GM19463 (cell line): ENCODE measurements around the gene LRRC26.

ENCODE experiments used
- ATAC-seq: cut with Tn5 transposase; IDR thresholded peaks from one replicate; pipeline ENCODE4 v1.9.1; 2021; ENCODE audit warnings: mild to moderate bottlenecking, moderate library complexity; ENCODE audit not compliant: unreplicated experiment

LRRC26 gene, protein sequence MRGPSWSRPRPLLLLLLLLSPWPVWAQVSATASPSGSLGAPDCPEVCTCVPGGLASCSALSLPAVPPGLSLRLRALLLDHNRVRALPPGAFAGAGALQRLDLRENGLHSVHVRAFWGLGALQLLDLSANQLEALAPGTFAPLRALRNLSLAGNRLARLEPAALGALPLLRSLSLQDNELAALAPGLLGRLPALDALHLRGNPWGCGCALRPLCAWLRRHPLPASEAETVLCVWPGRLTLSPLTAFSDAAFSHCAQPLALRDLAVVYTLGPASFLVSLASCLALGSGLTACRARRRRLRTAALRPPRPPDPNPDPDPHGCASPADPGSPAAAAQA

DNA sequence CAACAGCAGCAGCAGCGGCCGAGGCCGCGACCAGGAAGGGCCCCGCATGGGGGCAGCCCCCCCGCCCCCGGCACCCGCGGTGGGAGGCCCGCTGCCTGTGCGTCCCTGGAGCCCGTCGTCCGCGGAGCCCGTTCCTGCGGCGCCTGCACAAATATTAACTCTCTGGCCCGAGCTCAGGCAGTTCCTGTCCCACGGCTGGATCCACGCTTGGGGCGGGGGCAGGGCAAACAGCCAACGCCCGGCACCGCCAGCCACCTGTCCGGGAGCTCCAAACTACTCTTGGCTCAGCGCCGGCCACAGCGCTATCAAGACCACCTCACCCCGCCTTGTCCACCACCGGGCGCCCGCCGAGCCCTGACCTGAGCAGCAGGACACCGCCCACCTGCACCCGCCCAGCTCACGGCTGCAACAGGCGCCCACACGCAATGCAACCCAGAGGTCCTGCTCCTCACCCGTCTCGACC is at the start of gene LRRC26:
Gene LRRC26, minus strand, starts transcription at position 156 of the 463 bp plus-strand sequence. Its CDS starts 108 bp downstream, at position 48.
- ATAC-seq = no peak

GRCh38 chr9:137218754-137219271 is 49.0 kb upstream of the LRRC26 start:
- no peak for ATAC-seq

DNA sequence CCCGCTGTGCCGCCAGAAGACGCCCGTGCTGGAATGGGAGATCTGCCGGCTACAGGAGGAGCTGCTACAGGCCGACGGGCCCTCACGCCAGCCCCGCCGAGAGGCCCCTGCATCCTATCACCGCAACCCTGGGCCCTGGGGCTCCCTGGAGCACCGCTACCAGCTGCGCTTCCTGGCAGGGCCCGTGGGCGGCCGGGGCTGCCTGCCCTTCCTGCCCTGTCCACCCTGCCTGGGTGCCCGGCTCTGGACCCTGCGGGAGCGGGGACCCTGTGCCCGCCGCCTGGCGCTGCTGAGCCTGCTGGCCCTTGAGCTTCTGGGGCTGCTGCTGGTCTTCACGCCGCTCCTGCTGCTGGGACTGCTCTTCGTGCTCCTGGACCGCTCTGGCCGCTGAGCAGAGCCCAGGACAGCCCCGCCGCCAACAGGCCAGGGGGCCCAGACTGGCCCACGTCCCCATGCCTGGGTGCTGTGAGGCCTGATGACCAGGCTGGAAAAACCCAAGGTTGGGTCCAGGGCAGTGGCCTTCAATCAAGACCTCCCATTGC is 48.4 kb upstream of the LRRC26 start:
- no peak for ATAC-seq

- no peak for ATAC-seq
Measured at GRCh38 chr9:137217276-137218211, 47.7 kb upstream of the LRRC26 start.

DNA sequence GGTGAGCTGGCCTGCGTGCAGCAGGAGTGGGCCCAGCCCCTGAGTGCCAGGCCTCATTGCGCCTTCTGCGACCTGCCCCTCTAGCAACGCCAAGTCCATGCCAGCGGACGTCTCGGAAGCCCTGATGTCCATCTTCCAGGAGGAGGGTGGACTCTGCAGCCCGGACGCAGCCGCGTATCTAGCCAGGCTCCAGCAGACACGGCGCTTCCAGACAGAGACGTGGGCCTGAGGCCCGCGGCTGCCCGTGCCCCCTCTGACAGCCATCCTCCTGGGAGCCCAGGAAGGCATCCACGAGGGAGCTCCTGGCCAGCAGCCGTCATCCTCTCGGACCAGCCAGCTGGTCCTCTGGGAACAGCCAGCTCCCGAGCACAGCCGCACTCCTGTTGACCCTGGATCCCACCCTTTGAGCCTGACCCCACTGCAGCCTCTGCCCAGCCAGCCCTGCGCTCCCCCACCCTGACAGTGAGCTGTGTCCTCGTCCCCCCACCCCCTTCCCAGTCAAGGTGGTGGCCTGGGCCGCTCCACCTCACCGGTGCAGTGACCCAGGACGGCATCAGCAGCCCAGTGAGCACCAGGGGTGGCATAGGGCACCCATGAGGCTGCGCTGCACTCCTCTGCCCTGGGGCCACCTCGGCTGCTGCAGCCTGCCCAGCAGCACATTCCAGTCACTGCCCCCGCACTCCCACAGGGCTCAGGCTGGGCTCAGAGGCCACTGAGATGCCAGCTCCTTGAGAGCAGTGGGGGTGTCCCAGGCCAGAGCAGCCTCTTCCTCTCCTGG is 46.5 kb upstream of the LRRC26 start:
- no peak for ATAC-seq

GRCh38 chr9:137215196-137215986 is 45.5 kb upstream of the LRRC26 start:
- no peak for ATAC-seq

GRCh38 chr9:137214620-137215019 is 44.8 kb upstream of the LRRC26 start:
- no peak for ATAC-seq

- no peak for ATAC-seq
Measured at GRCh38 chr9:137213160-137214060, 43.6 kb upstream of the LRRC26 start.

GRCh38 chr9:137212520-137212919 is 42.7 kb upstream of the LRRC26 start:
- ATAC-seq = no peak

GRCh38 chr9:137211532-137211931 is 41.7 kb upstream of the LRRC26 start:
- ATAC-seq = no peak

GRCh38 chr9:137206602-137207001 is 36.8 kb upstream of the LRRC26 start:
- no peak for ATAC-seq

- ATAC-seq = no peak
Measured at GRCh38 chr9:137205126-137206069, 35.5 kb upstream of the LRRC26 start, which contains the start of the genes NDOR1 and TMEM203. Gene NDOR1 (plus strand): TSS chr9:137205700. CDS start chr9:137205778, 78 bp downstream. Gene TMEM203 (minus strand): TSS chr9:137205648. CDS start chr9:137205414, 234 bp downstream.

GRCh38 chr9:137204731-137205125 is 34.9 kb upstream of the LRRC26 start:
- ATAC-seq = no peak

DNA sequence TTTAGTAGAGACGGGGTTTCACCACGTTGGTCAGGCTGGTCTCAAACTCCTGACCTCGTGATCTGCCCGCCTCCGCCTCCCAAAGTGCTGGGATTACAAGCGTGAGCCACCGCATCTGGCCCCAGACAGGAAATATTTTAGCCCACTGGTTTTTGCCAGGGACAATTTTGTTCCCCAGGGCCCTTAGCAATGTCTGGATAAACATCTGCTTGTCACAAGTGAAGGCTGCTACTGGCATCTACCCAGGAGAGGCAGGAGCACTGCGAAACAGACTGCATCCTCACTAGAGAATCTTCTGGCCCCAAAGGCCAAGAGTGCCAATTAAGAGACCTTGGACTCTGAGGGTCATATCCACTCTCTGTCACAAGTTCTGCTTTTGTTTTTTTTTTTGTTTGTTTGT is 33.1 kb upstream of the LRRC26 start:
- no peak for ATAC-seq

GRCh38 chr9:137201205-137201868 is 31.5 kb upstream of the LRRC26 start:
- no peak for ATAC-seq

- ATAC-seq = peak; percentile 88
Measured at GRCh38 chr9:137200311-137201204, 30.7 kb upstream of the LRRC26 start, which contains the start of gene TPRN. Gene TPRN (minus strand): TSS chr9:137200741. CDS start chr9:137200711, 30 bp downstream.
